Endothelial cell (in vitro differentiated cells): ENCODE measurements around the gene PLSCR5. TPM values are rescaled to one million over a fixed set of nuclear protein-coding genes. Genes with fewer than 3 reads are reported as not detected.

Experiments used
- DNase-seq: peaks from one replicate; pipeline ENCODE4 v3.0.0; 2021; ENCODE audit warnings: low spot score
- H3K27ac Mint-ChIP-seq: one replicate; pipeline ENCODE4 v1.8.0; 2021; ENCODE audit warnings: mixed read lengths, inconsistent platforms; ENCODE audit not compliant: unreplicated experiment
- H3K27me3 Mint-ChIP-seq: one replicate; pipeline ENCODE4 v1.8.0; 2021; ENCODE audit warnings: mild to moderate bottlenecking, moderate library complexity, mixed read lengths, inconsistent platforms; ENCODE audit not compliant: unreplicated experiment
- H3K36me3 Mint-ChIP-seq: one replicate; pipeline ENCODE4 v1.8.0; 2021; ENCODE audit warnings: mild to moderate bottlenecking, low read depth, mixed read lengths, inconsistent platforms; ENCODE audit not compliant: unreplicated experiment
- H3K4me1 Mint-ChIP-seq: one replicate; pipeline ENCODE4 v1.8.0; 2021; ENCODE audit warnings: mild to moderate bottlenecking, mixed read lengths, inconsistent platforms; ENCODE audit not compliant: unreplicated experiment
- H3K4me3 Mint-ChIP-seq: one replicate; pipeline ENCODE4 v1.8.0; 2021; ENCODE audit warnings: mild to moderate bottlenecking, mixed read lengths, inconsistent platforms; ENCODE audit not compliant: unreplicated experiment
- H3K9me3 Mint-ChIP-seq: one replicate; pipeline ENCODE4 v1.8.0; 2021; ENCODE audit warnings: mixed read lengths, inconsistent platforms; ENCODE audit not compliant: unreplicated experiment
- CTCF ChIP-seq: fragments of 200-600 bp; sonication (generic); IDR thresholded peaks from one replicate; pipeline ENCODE4 v1.5.0; 2021; ENCODE audit warnings: antibody characterized with exemption; ENCODE audit not compliant: unreplicated experiment
- total RNA-seq: library from RNA; stranded (reverse); fragmentation: NEBNext Ultra II Directional; extraction: Animal tissue kit (Norgen Biotek cat#: 25700); gene quantifications from one replicate; pipeline ENCODE4 v1.2.1, GENCODE V29; 2021; ENCODE audit not compliant: unreplicated experiment

Gene PLSCR5
- total RNA-seq, 1 donor from 2014 or later: not detected

DNA sequence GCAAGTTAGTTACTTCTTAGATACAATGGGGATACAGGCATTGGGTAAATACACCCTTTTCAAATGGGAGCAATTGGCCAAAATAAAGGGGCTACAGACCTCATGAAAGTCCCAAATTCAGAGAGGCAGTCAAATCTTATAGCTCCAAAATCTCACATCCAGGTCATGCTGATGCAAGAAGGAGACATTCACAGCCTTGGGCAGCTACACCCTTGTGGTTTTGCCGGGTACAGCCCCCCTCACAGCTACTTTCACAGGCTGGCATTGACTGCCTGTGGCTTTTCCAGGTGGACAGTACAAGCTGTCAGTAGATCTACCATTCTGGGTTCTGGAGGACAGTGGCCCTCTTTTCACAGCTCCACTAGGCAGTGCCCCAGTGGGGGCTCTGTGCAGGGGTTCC, 43.3 kb downstream of the PLSCR5 start:
- DNase-seq: no peak
- Mint-ChIP-seq H3K4me1 (no peaks in the 10 kb centered on the region), H3K27me3 (peaks cover 2% of the 10 kb centered on the region), H3K27ac (no peak overlapping the region), H3K36me3 (no peaks in the 10 kb centered on the region), H3K4me3 (no peak overlapping the region), H3K9me3 (no peaks in the 10 kb centered on the region)
- TF ChIP-seq CTCF: no peak

DNA sequence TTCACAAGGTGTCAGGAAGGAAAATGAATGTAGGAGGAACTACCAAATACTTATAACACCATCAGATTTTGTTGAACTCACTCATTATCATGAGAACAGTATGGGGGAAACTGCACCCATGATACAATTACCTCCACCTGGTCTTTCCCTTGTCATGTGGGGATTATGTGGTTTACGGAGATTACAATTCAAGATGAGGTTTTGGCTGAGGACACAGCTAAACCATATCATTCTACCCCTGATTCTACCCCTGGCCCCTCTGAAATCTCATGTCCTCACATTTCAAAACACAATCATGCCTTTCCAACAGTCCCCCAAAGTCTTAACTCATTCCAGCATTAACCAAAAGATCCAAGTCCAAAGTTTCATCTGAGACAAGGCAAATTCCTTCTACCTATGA, 43.7 kb downstream of the PLSCR5 start:
- Mint-ChIP-seq H3K27ac (no peak overlapping the region), H3K27me3 (peaks cover 2% of the 10 kb centered on the region), H3K9me3 (no peaks in the 10 kb centered on the region), H3K4me1 (no peaks in the 10 kb centered on the region), H3K4me3 (no peak overlapping the region), H3K36me3 (no peaks in the 10 kb centered on the region)
- no peak for TF ChIP-seq CTCF
- no peak for DNase-seq

DNA sequence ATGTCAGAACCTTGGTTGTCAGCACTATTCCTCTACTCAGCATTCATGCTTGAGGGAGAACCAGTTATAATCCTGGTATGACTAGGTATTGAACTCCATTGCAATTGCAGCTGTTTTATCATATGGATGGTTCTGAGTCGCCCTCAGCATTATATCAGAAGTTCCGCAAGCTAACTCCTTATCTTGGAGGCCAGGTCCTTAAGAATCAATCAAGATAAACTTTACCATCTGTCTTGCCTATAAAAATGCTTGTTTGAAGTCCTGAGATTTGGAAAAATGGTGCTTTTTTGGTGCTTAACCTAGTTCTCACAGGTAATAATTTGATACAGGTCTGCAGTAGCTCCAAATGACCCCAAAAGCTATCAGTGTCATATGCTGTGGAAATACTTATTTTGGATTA, 44.5 kb downstream of the PLSCR5 start:
- no peaks in the 10 kb centered on the region for H3K36me3 Mint-ChIP-seq
- no peak for TF ChIP-seq CTCF
- no peaks in the 10 kb centered on the region for H3K4me1 Mint-ChIP-seq
- no peak for DNase-seq
- H3K9me3 Mint-ChIP-seq: no peaks in the 10 kb centered on the region
- peaks cover 2% of the 10 kb centered on the region for H3K27me3 Mint-ChIP-seq
- H3K4me3 Mint-ChIP-seq: no peak overlapping the region
- no peak overlapping the region for H3K27ac Mint-ChIP-seq

DNA sequence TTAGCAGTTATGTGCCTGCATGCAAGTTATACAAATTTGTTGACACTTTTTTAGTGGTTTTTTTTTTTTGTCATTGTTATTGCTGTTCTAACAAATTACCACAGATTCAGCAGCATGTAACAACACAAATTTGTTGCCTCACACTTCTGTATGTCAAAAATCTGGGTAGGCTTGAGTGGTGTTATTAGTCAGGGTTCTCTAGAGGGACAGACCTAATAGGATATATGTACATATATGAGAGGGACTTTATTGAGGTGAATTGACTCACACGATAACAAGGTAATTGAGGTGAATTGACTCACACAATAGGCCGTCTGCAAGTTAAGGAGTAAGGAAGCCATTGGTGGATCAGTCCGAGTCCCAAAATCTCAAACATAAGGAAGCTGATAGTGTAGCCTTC, 45.8 kb downstream of the PLSCR5 start:
- no peaks in the 10 kb centered on the region for H3K9me3 Mint-ChIP-seq
- no peaks in the 10 kb centered on the region for H3K36me3 Mint-ChIP-seq
- H3K4me3 Mint-ChIP-seq: no peak overlapping the region
- no peak for TF ChIP-seq CTCF
- H3K27ac Mint-ChIP-seq: no peak overlapping the region
- H3K27me3 Mint-ChIP-seq: peaks cover 2% of the 10 kb centered on the region
- H3K4me1 Mint-ChIP-seq: no peaks in the 10 kb centered on the region
- no peak for DNase-seq

DNA sequence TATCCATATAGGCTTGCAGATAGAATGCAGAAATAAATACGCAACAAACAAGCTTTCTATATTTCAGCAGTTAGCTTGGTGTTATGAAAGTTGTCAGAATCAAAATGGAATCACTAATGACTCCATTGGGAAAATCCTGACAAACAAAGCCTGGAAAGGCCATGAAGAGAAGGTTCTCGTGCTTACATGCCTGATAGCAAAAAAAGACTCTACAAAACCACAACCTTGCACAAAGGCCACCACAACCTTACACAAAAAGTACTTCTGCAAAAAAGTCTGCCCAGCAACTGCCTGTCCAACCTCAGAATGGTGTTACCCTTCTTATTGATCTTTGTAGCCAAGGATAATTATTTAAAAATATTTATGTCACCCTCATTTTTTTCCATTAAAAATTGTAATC, 46.4 kb downstream of the PLSCR5 start:
- Mint-ChIP-seq H3K36me3 (no peaks in the 10 kb centered on the region), H3K27ac (no peak overlapping the region), H3K9me3 (no peaks in the 10 kb centered on the region), H3K4me3 (no peak overlapping the region), H3K27me3 (peaks cover 2% of the 10 kb centered on the region), H3K4me1 (no peaks in the 10 kb centered on the region)
- no peak for TF ChIP-seq CTCF
- no peak for DNase-seq
